K562 (cell line): ENCODE measurements around the gene NPIPA3. TPM values are rescaled to one million over a fixed set of nuclear protein-coding genes. Genes with fewer than 3 reads are reported as not detected.

Source experiments
- ATF3 ChIP-seq, 2 experiments: fragments of 450-650 bp in 1 of 2; sonication (generic) in 1 of 2; formaldehyde crosslinking in 1 of 2; IDR thresholded peaks in 1 of 2; conservative IDR thresholded peaks in 1 of 2; 2 replicates each; pipeline versions ENCODE4 v1.6.1 to v1.8.1; 2016 to 2023; ENCODE audit warnings: mild to moderate bottlenecking in 2 of 2, moderate library complexity in 2 of 2, inconsistent platforms in 1 of 2, missing genetic modification reagents in 1 of 2
- CC2D1A ChIP-seq: fragments of 450-650 bp; IDR thresholded peaks from 2 replicates; pipeline ENCODE4 v1.6.1; 2017; ENCODE audit warnings: mild to moderate bottlenecking
- DEAF1 ChIP-seq: fragments of 450-650 bp; formaldehyde crosslinking; IDR thresholded peaks from 2 replicates; pipeline ENCODE4 v1.4.0; 2020; ENCODE audit warnings: mild to moderate bottlenecking, moderate library complexity
- GATAD2A ChIP-seq: fragments of 450-650 bp; IDR thresholded peaks from 2 replicates; pipeline ENCODE4 v1.6.1; 2017
- ID3 ChIP-seq, 2 experiments: fragments of 250-450 bp in 1 of 2; fragments of 450-650 bp in 1 of 2; sonication (Bioruptor Pico) in 1 of 2; IDR thresholded peaks; 2 replicates each; pipeline versions ENCODE4 v1.6.1 to v1.8.0; 2016 to 2021; ENCODE audit warnings: mild to moderate bottlenecking in 2 of 2, moderate library complexity in 2 of 2, missing compliant biosample characterization in 1 of 2, missing genetic modification characterization in 1 of 2
- L3MBTL2 ChIP-seq: fragments of 450-650 bp; IDR thresholded peaks from 2 replicates; pipeline ENCODE4 v1.6.1; 2016; ENCODE audit warnings: mild to moderate bottlenecking, moderate library complexity
- NR4A1 ChIP-seq, 2 experiments: fragments of 250-450 bp in 1 of 2; fragments of 450-650 bp in 1 of 2; sonication (Bioruptor Pico) in 1 of 2; IDR thresholded peaks; 2 replicates each; pipeline versions ENCODE4 v1.4.0 to v1.6.1; 2016 to 2020; ENCODE audit warnings: mild to moderate bottlenecking in 2 of 2, missing compliant biosample characterization in 1 of 2, missing genetic modification characterization in 1 of 2, moderate library complexity in 1 of 2
- PTTG1 ChIP-seq: fragments of 450-650 bp; IDR thresholded peaks from 2 replicates; pipeline ENCODE4 v1.6.1; 2016; ENCODE audit warnings: low read depth, mild to moderate bottlenecking, missing genetic modification characterization, missing compliant biosample characterization
- RBM25 ChIP-seq: fragments of 200-400 bp; formaldehyde crosslinking; IDR thresholded peaks from 2 replicates; pipeline ENCODE4 v1.6.1; 2018; ENCODE audit warnings: low read length, low read depth, moderate library complexity; ENCODE audit not compliant: severe bottlenecking
- RCOR1 ChIP-seq, 2 experiments: IDR thresholded peaks; 2 replicates each; pipeline ENCODE4 v1.6.1; 2012; ENCODE audit warnings: low read depth in 2 of 2, low read length in 2 of 2, borderline replicate concordance in 1 of 2, improper control_type of control experiment in 1 of 2
- SAP30 ChIP-seq: fragments of 200-600 bp; sonication (generic); IDR thresholded peaks from 2 replicates; pipeline ENCODE4 v1.6.1; 2012; ENCODE audit warnings: borderline replicate concordance, low read depth, mild to moderate bottlenecking, moderate library complexity, low read length, control low read depth, inconsistent platforms; ENCODE audit not compliant: insufficient read depth, poor library complexity, severe bottlenecking
- SMARCA5 ChIP-seq: fragments of 450-650 bp; IDR thresholded peaks from 2 replicates; pipeline ENCODE4 v1.6.1; 2016
- SREBF1 ChIP-seq: fragments of 150-350 bp; IDR thresholded peaks from 2 replicates; pipeline ENCODE4 v1.6.1; 2014; ENCODE audit warnings: antibody characterized with exemption, low read depth, low read length, borderline replicate concordance
- TCF7 ChIP-seq: sonication (generic); IDR thresholded peaks from 2 replicates; pipeline ENCODE4 v1.6.1; 2016; ENCODE audit warnings: antibody characterized with exemption, borderline replicate concordance
- TFAM ChIP-seq: fragments of 250-450 bp; sonication (Bioruptor Pico); conservative IDR thresholded peaks from 2 replicates; pipeline ENCODE4 v1.5.0; 2021; ENCODE audit warnings: mild to moderate bottlenecking, moderate library complexity
- XRCC5 ChIP-seq: fragments of 200-400 bp; formaldehyde crosslinking; IDR thresholded peaks from 2 replicates; pipeline ENCODE4 v1.6.1; 2017; ENCODE audit warnings: low read depth, mild to moderate bottlenecking, low read length
- ZBTB2 ChIP-seq: fragments of 450-650 bp; IDR thresholded peaks from 2 replicates; pipeline ENCODE4 v1.6.1; 2016; ENCODE audit warnings: antibody characterized with exemption
- ZFP30 ChIP-seq: fragments of 250-450 bp; sonication (Bioruptor Pico); IDR thresholded peaks from 2 replicates; pipeline ENCODE4 v1.8.0; 2022; ENCODE audit warnings: moderate library complexity, mild to moderate bottlenecking, inconsistent platforms, borderline replicate concordance
- ZNF655 ChIP-seq: fragments of 250-450 bp; sonication (Bioruptor Pico); IDR thresholded peaks from 2 replicates; pipeline ENCODE4 v1.5.0; 2021
- polyA plus RNA-seq, 8 experiments: library from polyadenylated mRNA; depleted of rRNA in 4 of 8; stranded (reverse) in 5 of 8; unstranded in 3 of 8; fragments of >200 nt; fragmentation: Nextera tagmentation in 2 of 8; fragmentation: Illumina TruSeq in 1 of 8; extraction: Ambion mirVana in 2 of 8; extraction: Trizol in 1 of 8; gene quantifications; 2 replicates each; pipeline versions ENCODE4 v1.2.1 to v1.2.3, GENCODE V29; 2011 to 2014; ENCODE audit warnings: inconsistent platforms in 1 of 8, missing spikeins in 1 of 8
- total RNA-seq, 7 experiments: library from RNA; depleted of rRNA in 6 of 7; stranded (reverse); fragments of >200 nt in 6 of 7; fragmentation: Illumina TruSeq in 2 of 7; extraction: Trizol in 2 of 7; gene quantifications; 2 replicates each; pipeline versions ENCODE4 v1.2.1 to v1.2.3, GENCODE V29; 2011 to 2021; ENCODE audit warnings: low replicate concordance in 1 of 7

NPIPA3 gene
- total and polyA plus RNA-seq, 9 of the 15 experiments (the other 6 are each of a cell fraction or from before 2014, with no cell fraction given) = 1.1 to 6.6 (median 2.0) TPM

- TF ChIP-seq RBM25 (peak; percentile 62), GATAD2A (no peak), L3MBTL2 (no peak), NR4A1 (CRISPR knock-in tag; IDR thresholded peaks at IDR 0.05) (no peak), NR4A1 (tag; IDR thresholded peaks at IDR 0.05) (no peak), RCOR1 (IDR thresholded peaks at IDR 0.05; ENCODE audit: borderline replicate concordance in 1 of 2, low read depth in 2 of 2, low read length in 2 of 2) (0 out of 4 replicates have a peak, but pooled peaks of 1 of the 2 experiments have one; percentile 1), ATF3 (IDR thresholded peaks at IDR 0.05) (peak; percentile 59), ATF3 (CRISPR knock-in tag; conservative IDR thresholded peaks at IDR 0.05) (no peak), ZNF655 (CRISPR knock-in tag) (no peak), PTTG1 (tag) (no peak), XRCC5 (no peak), SMARCA5 (peak; percentile 81; the same call in 1 of the 2 replicates), ZBTB2 (no peak), TCF7 (no peak), CC2D1A (no peak), TFAM (CRISPR knock-in tag) (no peak), ID3 (CRISPR knock-in tag; IDR thresholded peaks at IDR 0.05) (no peak), ID3 (tag; IDR thresholded peaks at IDR 0.05) (no peak), SREBF1 (no peak), DEAF1 (CRISPR knock-in tag) (no peak), SAP30 (no peak), ZFP30 (CRISPR knock-in tag) (no peak)
These were observed 24.3 kb upstream of the NPIPA3 start (continued) for GRCh38 chr16:14678748-14679497.
